Chondrocyte (in vitro differentiated cells): ENCODE data around the gene CYP3A7. TPM values are rescaled to one million over a fixed set of nuclear protein-coding genes. Genes with fewer than 3 reads are reported as not detected.
"Not testable (repeated sequence)": the region's sequence is repeated elsewhere in the genome, so short reads cannot be mapped to it uniquely, and the experiment has no call there.

Experiments used
- DNase-seq: peaks from one replicate; pipeline ENCODE4 v3.0.0; 2021; ENCODE audit warnings: mixed read lengths, low spot score
- H3K27ac Mint-ChIP-seq: one replicate; pipeline ENCODE4 v1.8.0; 2021; ENCODE audit warnings: mild to moderate bottlenecking, moderate library complexity, mixed read lengths; ENCODE audit not compliant: unreplicated experiment
- H3K27me3 Mint-ChIP-seq: 2 replicates; pipeline ENCODE4 v1.8.0; 2021; ENCODE audit warnings: low read depth, mixed read lengths
- H3K36me3 Mint-ChIP-seq: 2 replicates; pipeline ENCODE4 v1.8.0; 2021; ENCODE audit warnings: low read depth, mixed read lengths
- H3K4me1 Mint-ChIP-seq: 2 replicates; pipeline ENCODE4 v1.8.0; 2021; ENCODE audit warnings: low read depth, mild to moderate bottlenecking, mixed read lengths
- H3K4me3 Mint-ChIP-seq: one replicate; pipeline ENCODE4 v1.8.0; 2021; ENCODE audit warnings: mild to moderate bottlenecking, moderate library complexity, mixed read lengths; ENCODE audit not compliant: unreplicated experiment
- H3K9me3 Mint-ChIP-seq: 2 replicates; pipeline ENCODE4 v1.8.0; 2021; ENCODE audit warnings: low read depth, mixed read lengths
- total RNA-seq: library from RNA; stranded (reverse); gene quantifications from 3 replicates; pipeline ENCODE4 v1.2.1, GENCODE V29; 2021
- TF ChIP-seq, protein P1 (sequence below): fragments of 200-600 bp; sonication (generic); IDR thresholded peaks from 2 replicates; pipeline ENCODE4 v1.5.0; 2021; ENCODE audit warnings: antibody characterized with exemption, mild to moderate bottlenecking, moderate library complexity

The CYP3A7 gene
- total RNA-seq, 1 donor from 2014 or later, result not detected

DNA sequence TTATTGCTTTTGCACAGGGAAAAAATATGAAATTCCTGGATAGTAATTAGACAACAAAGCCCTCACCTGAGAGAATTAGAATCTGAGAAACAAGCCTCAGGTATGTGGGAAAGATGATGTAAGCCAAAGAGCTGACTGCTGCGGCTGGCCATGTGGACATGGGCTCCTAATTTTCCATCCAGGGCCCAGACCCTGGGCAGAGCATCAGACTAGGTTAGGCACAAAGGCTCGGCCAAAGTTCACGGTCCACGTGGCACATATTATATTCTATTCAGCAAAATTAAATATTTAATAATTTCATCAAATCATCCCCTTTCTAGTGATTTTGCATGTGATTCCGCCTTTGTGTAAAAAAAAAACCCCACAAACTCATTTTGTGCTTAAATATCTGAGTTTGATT lies 43.9 kb upstream of the CYP3A7 start:
- Mint-ChIP-seq H3K9me3 (peaks cover 10% of the 10 kb centered on the region), H3K4me1 (no peaks in the 10 kb centered on the region), H3K27ac (no peak overlapping the region), H3K27me3 (peaks cover 46% of the 10 kb centered on the region), H3K36me3 (peaks cover 1% of the 10 kb centered on the region), H3K4me3 (no peak overlapping the region)
- TF ChIP-seq, protein P1, sequence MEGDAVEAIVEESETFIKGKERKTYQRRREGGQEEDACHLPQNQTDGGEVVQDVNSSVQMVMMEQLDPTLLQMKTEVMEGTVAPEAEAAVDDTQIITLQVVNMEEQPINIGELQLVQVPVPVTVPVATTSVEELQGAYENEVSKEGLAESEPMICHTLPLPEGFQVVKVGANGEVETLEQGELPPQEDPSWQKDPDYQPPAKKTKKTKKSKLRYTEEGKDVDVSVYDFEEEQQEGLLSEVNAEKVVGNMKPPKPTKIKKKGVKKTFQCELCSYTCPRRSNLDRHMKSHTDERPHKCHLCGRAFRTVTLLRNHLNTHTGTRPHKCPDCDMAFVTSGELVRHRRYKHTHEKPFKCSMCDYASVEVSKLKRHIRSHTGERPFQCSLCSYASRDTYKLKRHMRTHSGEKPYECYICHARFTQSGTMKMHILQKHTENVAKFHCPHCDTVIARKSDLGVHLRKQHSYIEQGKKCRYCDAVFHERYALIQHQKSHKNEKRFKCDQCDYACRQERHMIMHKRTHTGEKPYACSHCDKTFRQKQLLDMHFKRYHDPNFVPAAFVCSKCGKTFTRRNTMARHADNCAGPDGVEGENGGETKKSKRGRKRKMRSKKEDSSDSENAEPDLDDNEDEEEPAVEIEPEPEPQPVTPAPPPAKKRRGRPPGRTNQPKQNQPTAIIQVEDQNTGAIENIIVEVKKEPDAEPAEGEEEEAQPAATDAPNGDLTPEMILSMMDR, result no peak
- DNase-seq, result no peak

DNA sequence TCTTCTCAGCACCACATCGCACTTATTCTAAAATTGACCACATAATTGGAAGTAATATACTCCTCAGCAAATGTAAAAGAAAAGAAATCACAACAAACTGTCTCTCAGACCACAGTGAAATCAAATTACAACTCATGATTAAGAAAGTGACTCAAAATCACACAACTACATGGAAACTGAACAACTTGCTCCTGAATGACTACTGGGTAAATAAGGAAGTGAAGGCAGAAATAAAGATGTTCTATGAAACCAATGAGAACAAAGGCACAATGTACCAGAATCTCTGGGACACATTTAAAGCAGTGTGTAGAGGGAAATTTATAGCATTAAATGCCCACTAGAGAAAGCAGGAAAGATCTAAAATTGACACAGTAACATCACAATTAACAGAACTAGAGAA lies 38.4 kb upstream of the CYP3A7 start:
- not testable (repeated sequence) for H3K4me1 Mint-ChIP-seq, H3K4me3 Mint-ChIP-seq, H3K27ac Mint-ChIP-seq, H3K36me3 Mint-ChIP-seq, DNase-seq
- peaks cover 48% of the 10 kb centered on the region for H3K27me3 Mint-ChIP-seq
- H3K9me3 Mint-ChIP-seq, result peaks cover 13% of the 10 kb centered on the region

DNA sequence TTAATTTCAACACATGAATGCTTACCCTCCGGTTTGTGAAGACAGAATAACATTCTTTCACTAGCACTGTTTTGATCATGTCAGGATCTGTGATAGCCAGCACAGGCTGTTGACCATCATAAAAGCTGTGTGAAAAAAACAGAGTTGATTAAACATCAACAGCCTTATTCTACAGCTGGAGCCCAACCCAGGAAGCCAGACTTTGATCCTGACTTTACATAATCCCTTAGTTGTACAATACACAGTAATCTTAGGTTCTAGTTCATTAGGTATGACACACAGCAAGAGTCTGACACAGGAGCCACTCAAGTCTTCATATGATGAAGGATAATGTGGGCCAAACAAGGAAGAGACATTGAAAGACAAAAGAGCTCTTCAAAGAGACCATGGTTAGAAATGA lies 37.6 kb upstream of the CYP3A7 start:
- no peak for DNase-seq
- Mint-ChIP-seq H3K4me1 (no peaks in the 10 kb centered on the region), H3K36me3 (peaks cover 3% of the 10 kb centered on the region), H3K27me3 (peaks cover 47% of the 10 kb centered on the region), H3K9me3 (peaks cover 13% of the 10 kb centered on the region), H3K27ac (no peak overlapping the region), H3K4me3 (no peak overlapping the region)
- TF ChIP-seq, protein P1, result no peak

DNA sequence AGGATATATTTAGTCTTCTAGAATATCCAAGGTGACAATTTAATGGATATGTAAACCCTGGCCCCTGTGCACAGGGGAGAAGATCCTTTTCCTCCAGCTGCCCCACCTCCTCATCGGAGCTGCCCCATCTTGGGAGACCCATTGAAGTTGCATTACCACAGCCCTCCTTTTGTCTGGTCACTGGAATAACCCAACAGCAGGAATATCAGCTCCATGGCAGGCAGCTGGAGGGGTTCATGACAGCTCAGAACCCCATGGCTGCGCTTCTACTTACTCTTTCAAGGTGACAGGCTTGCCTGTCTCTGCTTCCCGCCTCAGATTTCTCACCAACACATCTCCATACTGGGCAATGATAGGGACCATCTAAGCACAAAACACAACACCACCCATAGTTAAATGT lies 34.5 kb upstream of the CYP3A7 start:
- H3K9me3 Mint-ChIP-seq, DNase-seq, H3K27ac Mint-ChIP-seq, H3K4me3 Mint-ChIP-seq, H3K36me3 Mint-ChIP-seq, H3K4me1 Mint-ChIP-seq: not testable (repeated sequence)
- peaks cover 37% of the 10 kb centered on the region for H3K27me3 Mint-ChIP-seq

DNA sequence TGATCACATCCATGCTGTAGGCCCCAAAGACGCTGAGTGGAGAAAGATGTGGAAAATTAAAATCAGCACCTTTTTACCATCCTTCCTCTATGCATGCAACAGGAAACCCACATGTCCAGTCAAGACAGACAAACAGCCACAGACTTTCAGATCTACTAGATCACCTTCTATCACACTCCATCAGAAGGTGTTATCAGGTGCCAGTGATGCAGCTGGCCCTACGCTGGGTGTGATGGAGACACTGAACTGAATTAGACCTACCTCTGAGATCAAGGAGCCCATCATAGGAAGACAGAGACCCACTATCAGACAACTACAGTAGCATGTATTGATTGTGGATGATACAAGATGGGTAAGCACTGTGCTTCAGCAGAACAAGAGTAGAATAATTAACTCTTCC lies 33.5 kb upstream of the CYP3A7 start:
- Mint-ChIP-seq H3K36me3 (peaks cover 1% of the 10 kb centered on the region), H3K4me1 (no peaks in the 10 kb centered on the region), H3K4me3 (no peak overlapping the region), H3K9me3 (peaks cover 4% of the 10 kb centered on the region), H3K27ac (no peak overlapping the region), H3K27me3 (peaks cover 31% of the 10 kb centered on the region)
- DNase-seq, result no peak
- TF ChIP-seq, protein P1, result no peak

DNA sequence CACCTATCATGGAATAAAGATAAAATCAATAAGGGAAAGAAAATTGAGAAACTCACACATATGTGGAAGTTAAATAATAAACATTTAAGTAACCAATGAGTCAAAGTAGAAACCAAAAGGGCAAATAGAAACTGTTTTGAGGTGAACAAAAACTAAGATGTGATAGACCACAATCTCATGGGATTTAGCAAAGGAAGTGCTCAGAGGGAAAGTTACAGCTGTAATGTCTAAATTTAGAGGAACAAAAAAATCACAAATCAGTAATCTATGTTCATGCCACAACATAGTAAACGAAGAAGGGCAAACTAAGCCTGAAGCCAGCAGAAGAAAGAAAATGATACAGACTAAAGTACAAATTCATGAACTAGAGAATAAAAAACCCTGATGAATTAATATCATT lies 32.7 kb upstream of the CYP3A7 start:
- Mint-ChIP-seq H3K27me3 (peaks cover 30% of the 10 kb centered on the region), H3K4me3 (no peak overlapping the region), H3K9me3 (peaks cover 4% of the 10 kb centered on the region), H3K36me3 (peaks cover 1% of the 10 kb centered on the region), H3K27ac (no peak overlapping the region), H3K4me1 (peaks cover 7% of the 10 kb centered on the region)
- no peak for DNase-seq
- TF ChIP-seq, protein P1, result no peak
